Transverse colon (tissue), 4 donors: Measurements from ENCODE around the gene TTC28.

Experiments used
- CTCF ChIP-seq, 5 experiments: fragments of 200-600 bp in 3 of 5; fragments of 450-650 bp in 2 of 5; sonication (generic) in 3 of 5; IDR thresholded peaks; 1 replicate in 2 of 5; 2 replicates in 3 of 5; pipeline ENCODE4 v1.5.1; 2016 to 2017; ENCODE audit warnings: antibody characterized with exemption in 5 of 5, inconsistent platforms in 3 of 5, mild to moderate bottlenecking in 2 of 5, moderate library complexity in 1 of 5
- POLR2A ChIP-seq: fragments of 450-650 bp; IDR thresholded peaks from one replicate; pipeline ENCODE4 v1.6.1; 2016; ENCODE audit warnings: antibody characterized with exemption, mild to moderate bottlenecking, moderate library complexity
- POLR2AphosphoS5 ChIP-seq, 3 donors: sonication (generic); formaldehyde crosslinking; IDR thresholded peaks; one replicate each; pipeline ENCODE4 v1.6.1; 2016; ENCODE audit warnings: antibody characterized with exemption in 3 of 3

DNA sequence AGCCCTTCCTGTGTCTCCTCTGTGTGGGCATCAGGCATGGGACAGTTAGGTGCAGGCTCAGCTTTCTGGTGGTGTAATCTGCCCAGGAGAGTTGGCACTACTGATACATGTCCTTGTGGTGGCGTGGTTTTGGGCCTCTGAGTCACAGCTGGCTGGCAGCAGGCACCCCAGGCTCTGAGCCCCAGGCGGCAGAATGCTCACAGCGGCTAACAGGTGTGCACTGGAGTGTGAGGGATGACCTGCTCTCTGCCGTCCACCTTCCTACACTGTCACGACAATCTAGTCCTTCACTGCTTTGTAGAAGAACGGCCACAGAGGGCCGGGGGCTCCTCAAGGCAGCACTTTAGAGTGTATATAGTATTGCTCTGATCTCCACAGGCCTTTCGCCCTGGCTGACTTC, 660.3 kb downstream of the TTC28 start:
- TF ChIP-seq POLR2A, result no peak
- TF ChIP-seq CTCF (IDR thresholded peaks at IDR 0.05), result no peak
- no peak for TF ChIP-seq POLR2AphosphoS5 (IDR thresholded peaks at IDR 0.05)
